H1 (cell line): ENCODE results near the gene SLC24A4. TPM values are rescaled to one million over a fixed set of nuclear protein-coding genes. Genes with fewer than 3 reads are reported as not detected.

Experiments used
- CBX5 ChIP-seq: fragments of 300-800, 300-1000 bp; sonication (generic); IDR thresholded peaks from 2 replicates; pipeline ENCODE4 v1.7.1; 2016; ENCODE audit warnings: antibody characterized with exemption, low read length, low read depth
- EP300 ChIP-seq, 2 experiments: IDR thresholded peaks; 1 replicate in 1 of 2; 2 replicates in 1 of 2; pipeline ENCODE4 v1.6.1; 2011 to 2012; ENCODE audit warnings: low read depth in 2 of 2, low read length in 2 of 2, mild to moderate bottlenecking in 2 of 2, borderline replicate concordance in 1 of 2, inconsistent platforms in 1 of 2, moderate library complexity in 1 of 2
- RNF2 ChIP-seq: fragments of 200-900, 300-1000 bp; sonication (generic); IDR thresholded peaks from 2 replicates; pipeline ENCODE4 v1.7.1; 2016; ENCODE audit warnings: borderline replicate concordance, low read depth, mild to moderate bottlenecking, antibody characterized with exemption, low read length; ENCODE audit not compliant: poor library complexity, severe bottlenecking; ENCODE audit errors: missing control alignments
- polyA plus RNA-seq, 7 experiments: library from polyadenylated mRNA; depleted of rRNA in 3 of 7; stranded (reverse) in 5 of 7; unstranded in 2 of 7; fragments of >200 nt in 5 of 7; fragments of 200-250 nt in 2 of 7; gene quantifications; 1 replicate in 5 of 7; 2 replicates in 1 of 7; 4 replicates in 1 of 7; pipeline versions ENCODE4 v1.2.1 to v1.2.3, GENCODE V29; 2011 to 2013; ENCODE audit warnings: missing spikeins in 2 of 7, mixed read lengths in 2 of 7
- total RNA-seq: library from RNA; stranded (reverse); fragmentation: NEBNext Ultra II Directional; extraction: Animal tissue kit (Norgen Biotek cat#: 25700); gene quantifications from 2 replicates; pipeline ENCODE4 v1.2.1, GENCODE V29; 2021
- TF ChIP-seq, protein P1 (sequence below): IDR thresholded peaks from 2 replicates; pipeline ENCODE4 v1.6.1; 2011; ENCODE audit warnings: low read length, improper control_type of control experiment

SLC24A4 gene
- total and polyA plus RNA-seq, 2 of the 8 experiments (the other 6 are each of a cell fraction or from before 2014, with no cell fraction given), result 0.27 to 0.89 TPM

- TF ChIP-seq RNF2 (no peak), CBX5 (no peak), EP300 (IDR thresholded peaks at IDR 0.05; ENCODE audit: borderline replicate concordance in 1 of 2, low read depth in 2 of 2, low read length in 2 of 2) (no peak)
- TF ChIP-seq, protein P1, sequence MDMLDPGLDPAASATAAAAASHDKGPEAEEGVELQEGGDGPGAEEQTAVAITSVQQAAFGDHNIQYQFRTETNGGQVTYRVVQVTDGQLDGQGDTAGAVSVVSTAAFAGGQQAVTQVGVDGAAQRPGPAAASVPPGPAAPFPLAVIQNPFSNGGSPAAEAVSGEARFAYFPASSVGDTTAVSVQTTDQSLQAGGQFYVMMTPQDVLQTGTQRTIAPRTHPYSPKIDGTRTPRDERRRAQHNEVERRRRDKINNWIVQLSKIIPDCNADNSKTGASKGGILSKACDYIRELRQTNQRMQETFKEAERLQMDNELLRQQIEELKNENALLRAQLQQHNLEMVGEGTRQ, result no peak
- TF ChIP-seq, all 59 proteins: peak for 0
Observed at GRCh38 chr14:92308716-92309115, 14.2 kb upstream of the SLC24A4 start (continued).
